K562 (cell line): ENCODE results near the gene EHMT2. TPM values are rescaled to one million over a fixed set of nuclear protein-coding genes. Genes with fewer than 3 reads are reported as not detected.
A peak's percentile ranks its signal among the peaks of the same experiment; 100 is the strongest.

Experiments used
- BCOR ChIP-seq: fragments of 450-650 bp; IDR thresholded peaks from 2 replicates; pipeline ENCODE4 v1.6.1; 2016
- DEAF1 ChIP-seq: fragments of 450-650 bp; formaldehyde crosslinking; IDR thresholded peaks from 2 replicates; pipeline ENCODE4 v1.4.0; 2020; ENCODE audit warnings: mild to moderate bottlenecking, moderate library complexity
- E2F8 ChIP-seq: fragments of 450-650 bp; IDR thresholded peaks from 2 replicates; pipeline ENCODE4 v1.7.1; 2018; ENCODE audit warnings: mild to moderate bottlenecking, low read depth; ENCODE audit not compliant: partially characterized antibody
- ELF2 ChIP-seq: fragments of 250-450 bp; sonication (Bioruptor Pico); IDR thresholded peaks from 2 replicates; pipeline ENCODE4 v1.5.0; 2021; ENCODE audit warnings: mild to moderate bottlenecking
- EP300 ChIP-seq: IDR thresholded peaks from 2 replicates; pipeline ENCODE4 v1.6.1; 2012; ENCODE audit warnings: low read length, improper control_type of control experiment
- FOS ChIP-seq: IDR thresholded peaks from 3 replicates; pipeline ENCODE4 v1.6.1; 2011; ENCODE audit not compliant: insufficient read length; ENCODE audit errors: extremely low read depth
- FOXM1 ChIP-seq, 2 experiments: fragments of 450-650 bp in 1 of 2; sonication (generic) in 1 of 2; formaldehyde crosslinking in 1 of 2; IDR thresholded peaks; 2 replicates each; pipeline versions ENCODE4 v1.6.1 to v1.9.0; 2017 to 2022; ENCODE audit warnings: low read depth in 2 of 2, mild to moderate bottlenecking in 2 of 2, missing genetic modification reagents in 1 of 2, moderate library complexity in 1 of 2
- HDAC8 ChIP-seq: fragments of 450-650 bp; IDR thresholded peaks from 2 replicates; pipeline ENCODE4 v1.6.1; 2016; ENCODE audit warnings: mild to moderate bottlenecking, missing genetic modification characterization, moderate library complexity, missing compliant biosample characterization
- KAT8 ChIP-seq: fragments of 450-650 bp; IDR thresholded peaks from 2 replicates; pipeline ENCODE4 v1.6.1; 2016; ENCODE audit warnings: low read depth, mild to moderate bottlenecking
- KDM1A ChIP-seq, 2 experiments: fragments of 450-650 bp; IDR thresholded peaks; 2 replicates each; pipeline ENCODE4 v1.6.1; 2016; ENCODE audit warnings: mild to moderate bottlenecking in 2 of 2
- MAZ ChIP-seq, 2 experiments: fragments of 450-650 bp in 1 of 2; sonication (generic) in 1 of 2; formaldehyde crosslinking; IDR thresholded peaks in 1 of 2; conservative IDR thresholded peaks in 1 of 2; 2 replicates each; pipeline versions ENCODE4 v1.4.0 to v1.5.0; 2020; ENCODE audit warnings: mild to moderate bottlenecking in 1 of 2, missing genetic modification reagents in 1 of 2
- MXI1 ChIP-seq: IDR thresholded peaks from 2 replicates; pipeline ENCODE4 v1.6.1; 2011; ENCODE audit warnings: low read depth, mild to moderate bottlenecking, improper control_type of control experiment, low read length
- SAP30 ChIP-seq: fragments of 200-600 bp; sonication (generic); IDR thresholded peaks from 2 replicates; pipeline ENCODE4 v1.6.1; 2012; ENCODE audit warnings: borderline replicate concordance, low read depth, mild to moderate bottlenecking, moderate library complexity, low read length, control low read depth, inconsistent platforms; ENCODE audit not compliant: insufficient read depth, poor library complexity, severe bottlenecking
- SMAD2 ChIP-seq: fragments of 150-350 bp; IDR thresholded peaks from 2 replicates; pipeline ENCODE4 v1.6.1; 2014; ENCODE audit warnings: low read depth, mild to moderate bottlenecking, low read length
- TEAD1 ChIP-seq, 2 experiments: fragments of 450-650 bp in 1 of 2; sonication (generic) in 1 of 2; formaldehyde crosslinking; IDR thresholded peaks; 2 replicates each; pipeline versions ENCODE4 v1.4.0 to v1.8.0; 2020 to 2022; ENCODE audit warnings: mild to moderate bottlenecking in 2 of 2, missing genetic modification reagents in 1 of 2
- TRIM24 ChIP-seq, 2 experiments: fragments of 450-650 bp; IDR thresholded peaks; 2 replicates each; pipeline ENCODE4 v1.6.1; 2016
- ZNF121 ChIP-seq: sonication (generic); formaldehyde crosslinking; conservative IDR thresholded peaks from 2 replicates; pipeline ENCODE4 v1.8.0; 2022; ENCODE audit warnings: missing genetic modification reagents
- ZNF175 ChIP-seq: fragments of 200-800 bp; sonication (Bioruptor generic); IDR thresholded peaks from 2 replicates; pipeline ENCODE4 v1.6.1; 2016; ENCODE audit warnings: low read depth, mild to moderate bottlenecking, missing genetic modification characterization, missing compliant biosample characterization
- ZNF699 ChIP-seq: fragments of 250-450 bp; sonication (Bioruptor Pico); IDR thresholded peaks from 2 replicates; pipeline ENCODE4 v1.8.0; 2021; ENCODE audit warnings: mild to moderate bottlenecking, moderate library complexity; ENCODE audit not compliant: insufficient replicate concordance
- polyA plus RNA-seq, 8 experiments: library from polyadenylated mRNA; depleted of rRNA in 4 of 8; stranded (reverse) in 5 of 8; unstranded in 3 of 8; fragments of >200 nt; fragmentation: Nextera tagmentation in 2 of 8; fragmentation: Illumina TruSeq in 1 of 8; extraction: Ambion mirVana in 2 of 8; extraction: Trizol in 1 of 8; gene quantifications; 2 replicates each; pipeline versions ENCODE4 v1.2.1 to v1.2.3, GENCODE V29; 2011 to 2014; ENCODE audit warnings: inconsistent platforms in 1 of 8, missing spikeins in 1 of 8
- total RNA-seq, 7 experiments: library from RNA; depleted of rRNA in 6 of 7; stranded (reverse); fragments of >200 nt in 6 of 7; fragmentation: Illumina TruSeq in 2 of 7; extraction: Trizol in 2 of 7; gene quantifications; 2 replicates each; pipeline versions ENCODE4 v1.2.1 to v1.2.3, GENCODE V29; 2011 to 2021; ENCODE audit warnings: low replicate concordance in 1 of 7
- TF ChIP-seq, protein P1 (sequence below): fragments of 250-450 bp; sonication (Bioruptor Pico); IDR thresholded peaks from 2 replicates; pipeline ENCODE4 v1.5.1; 2021; ENCODE audit warnings: mild to moderate bottlenecking
- TF ChIP-seq, protein P2 (sequence below): fragments of 450-650 bp; IDR thresholded peaks from 2 replicates; pipeline ENCODE4 v1.6.1; 2016; ENCODE audit warnings: mild to moderate bottlenecking

Gene EHMT2
- total and polyA plus RNA-seq, 9 of the 15 experiments (the other 6 are each of a cell fraction or from before 2014, with no cell fraction given), result 2.1 to 63.8 (median 38.5) TPM

DNA sequence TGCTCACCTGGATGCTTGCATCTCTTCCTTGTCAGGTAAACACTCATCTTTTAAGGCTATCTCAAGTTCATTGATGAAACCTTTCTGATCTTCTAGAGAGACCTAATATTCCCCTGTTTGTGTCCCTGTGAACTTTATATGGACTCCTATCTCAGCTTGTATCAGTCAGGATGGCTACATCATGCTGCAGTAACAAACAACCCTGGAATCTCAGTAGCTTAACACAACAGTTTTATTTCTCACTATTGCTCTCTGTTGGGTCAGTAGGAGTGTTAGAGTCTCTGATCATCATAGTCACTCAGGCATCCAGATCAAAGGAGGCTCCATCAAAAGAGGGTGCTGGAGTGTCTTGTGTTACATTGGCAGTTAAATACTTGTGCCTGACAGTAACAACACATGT lies 17.9 kb upstream of the EHMT2 start (continued):
- TF ChIP-seq MXI1 (no peak), SAP30 (no peak), FOXM1 (IDR thresholded peaks at IDR 0.05; ENCODE audit: low read depth) (no peak), FOXM1 (CRISPR knock-in tag; IDR thresholded peaks at IDR 0.05; ENCODE audit: low read depth) (no peak), HDAC8 (tag) (no peak), BCOR (peak; percentile 69; the same call in 1 of the 2 replicates), ELF2 (CRISPR knock-in tag) (no peak), MAZ (CRISPR knock-in tag; conservative IDR thresholded peaks at IDR 0.05 in 1 of 2, IDR thresholded peaks at IDR 0.05 in 1 of 2) (no peak), DEAF1 (CRISPR knock-in tag) (no peak), ZNF175 (CRISPR knock-in tag) (no peak), FOS (no peak), KAT8 (no peak), ZNF121 (CRISPR knock-in tag) (no peak), TEAD1 (CRISPR knock-in tag; IDR thresholded peaks at IDR 0.05) (no peak), KDM1A (IDR thresholded peaks at IDR 0.05) (0 out of 4 replicates have a peak, but pooled peaks of 1 of the 2 experiments have one; percentile 31), E2F8 (no peak), EP300 (no peak), SMAD2 (no peak), ZNF699 (CRISPR knock-in tag) (no peak), TRIM24 (IDR thresholded peaks at IDR 0.05) (0 out of 4 replicates have a peak, but pooled peaks of 1 of the 2 experiments have one; percentile 16)
- TF ChIP-seq, protein P1, sequence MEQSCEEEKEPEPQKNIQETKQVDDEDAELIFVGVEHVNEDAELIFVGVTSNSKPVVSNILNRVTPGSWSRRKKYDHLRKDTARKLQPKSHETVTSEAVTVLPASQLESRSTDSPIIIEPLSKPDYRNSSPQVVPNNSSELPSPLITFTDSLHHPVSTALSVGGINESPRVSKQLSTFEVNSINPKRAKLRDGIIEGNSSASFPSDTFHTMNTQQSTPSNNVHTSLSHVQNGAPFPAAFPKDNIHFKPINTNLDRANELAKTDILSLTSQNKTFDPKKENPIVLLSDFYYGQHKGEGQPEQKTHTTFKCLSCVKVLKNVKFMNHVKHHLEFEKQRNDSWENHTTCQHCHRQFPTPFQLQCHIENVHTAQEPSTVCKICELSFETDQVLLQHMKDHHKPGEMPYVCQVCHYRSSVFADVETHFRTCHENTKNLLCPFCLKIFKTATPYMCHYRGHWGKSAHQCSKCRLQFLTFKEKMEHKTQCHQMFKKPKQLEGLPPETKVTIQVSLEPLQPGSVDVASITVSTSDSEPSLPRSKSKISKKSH (CRISPR knock-in tag), result no peak
- TF ChIP-seq, protein P2, sequence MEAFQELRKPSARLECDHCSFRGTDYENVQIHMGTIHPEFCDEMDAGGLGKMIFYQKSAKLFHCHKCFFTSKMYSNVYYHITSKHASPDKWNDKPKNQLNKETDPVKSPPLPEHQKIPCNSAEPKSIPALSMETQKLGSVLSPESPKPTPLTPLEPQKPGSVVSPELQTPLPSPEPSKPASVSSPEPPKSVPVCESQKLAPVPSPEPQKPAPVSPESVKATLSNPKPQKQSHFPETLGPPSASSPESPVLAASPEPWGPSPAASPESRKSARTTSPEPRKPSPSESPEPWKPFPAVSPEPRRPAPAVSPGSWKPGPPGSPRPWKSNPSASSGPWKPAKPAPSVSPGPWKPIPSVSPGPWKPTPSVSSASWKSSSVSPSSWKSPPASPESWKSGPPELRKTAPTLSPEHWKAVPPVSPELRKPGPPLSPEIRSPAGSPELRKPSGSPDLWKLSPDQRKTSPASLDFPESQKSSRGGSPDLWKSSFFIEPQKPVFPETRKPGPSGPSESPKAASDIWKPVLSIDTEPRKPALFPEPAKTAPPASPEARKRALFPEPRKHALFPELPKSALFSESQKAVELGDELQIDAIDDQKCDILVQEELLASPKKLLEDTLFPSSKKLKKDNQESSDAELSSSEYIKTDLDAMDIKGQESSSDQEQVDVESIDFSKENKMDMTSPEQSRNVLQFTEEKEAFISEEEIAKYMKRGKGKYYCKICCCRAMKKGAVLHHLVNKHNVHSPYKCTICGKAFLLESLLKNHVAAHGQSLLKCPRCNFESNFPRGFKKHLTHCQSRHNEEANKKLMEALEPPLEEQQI, result no peak
